B cell (primary cell): Measurements from ENCODE around the gene NUDT9. TPM values are rescaled to one million over a fixed set of nuclear protein-coding genes. Genes with fewer than 3 reads are reported as not detected.
"Not testable (repeated sequence)": the region's sequence is repeated elsewhere in the genome, so short reads cannot be mapped to it uniquely, and the experiment has no call there.

Experiments
- ATAC-seq: fragments of 200-7000 bp; cut with Tn5 transposase; one replicate; pipeline ENCODE4 v1.10.0; 2021; ENCODE audit warnings: low read depth, mild to moderate bottlenecking, moderate number of reproducible peaks, moderate library complexity
- CTCF ChIA-PET: fragments of 350-600 bp; sonication (Branson Sonifier 250); formaldehyde crosslinking; loops from one replicate; lab custom pipeline; 2021; ENCODE audit warnings: antibody characterized with exemption, inconsistent platforms; lab: Charles Lee
- POLR2A ChIA-PET: fragments of 350-600 bp; sonication (Branson Sonifier 250); formaldehyde crosslinking; loops from one replicate; lab custom pipeline; 2021; ENCODE audit warnings: antibody characterized with exemption; lab: Charles Lee
- DNase-seq: peaks from one replicate; pipeline ENCODE4 v3.0.0; 2013
- H2AFZ ChIP-seq: 2 replicates; pipeline ENCODE4 v1.6.1; 2012; ENCODE audit warnings: mild to moderate bottlenecking, low read depth, low read length; ENCODE audit not compliant: insufficient read depth, poor library complexity, severe bottlenecking
- H3K27ac ChIP-seq, 2 donors: 1 replicate in 1 of 2; 2 replicates in 1 of 2; pipeline ENCODE4 v1.5.1; 2012 to 2013; ENCODE audit warnings: low read length in 2 of 2, mild to moderate bottlenecking in 2 of 2, moderate library complexity in 1 of 2
- H3K27me3 ChIP-seq, 4 experiments: fragments of 200-600 bp in 1 of 4; sonication (generic) in 1 of 4; replicated peaks in 1 of 4; 1 replicate in 2 of 4; 2 replicates in 2 of 4; pipeline versions ENCODE4 v1.6.1 to v1.7.0; 2013 to 2016; ENCODE audit warnings: low read length in 3 of 4, mild to moderate bottlenecking in 2 of 4, mixed read lengths in 1 of 4, moderate library complexity in 1 of 4; ENCODE audit not compliant: insufficient read depth in 4 of 4, control insufficient read depth in 3 of 4; ENCODE audit errors: control extremely low read depth in 1 of 4
- H3K36me3 ChIP-seq, 2 experiments: replicated peaks in 1 of 2; 1 replicate in 1 of 2; 2 replicates in 1 of 2; pipeline versions ENCODE4 v1.6.1 to v1.7.1; 2013; ENCODE audit warnings: low read length in 1 of 2; ENCODE audit not compliant: insufficient read depth in 2 of 2, control insufficient read depth in 1 of 2; ENCODE audit errors: control extremely low read depth in 1 of 2, extremely low read depth in 1 of 2
- H3K4me1 ChIP-seq, 2 donors: fragments of 200-600 bp in 1 of 2; sonication (generic) in 1 of 2; 1 replicate in 1 of 2; 2 replicates in 1 of 2; pipeline versions ENCODE4 v1.5.1 to v1.6.1; 2013 to 2017; ENCODE audit warnings: low read length in 2 of 2; ENCODE audit not compliant: control insufficient read depth in 2 of 2, insufficient read depth in 2 of 2
- H3K4me2 ChIP-seq: replicated peaks from 2 replicates; pipeline ENCODE3; 2012; ENCODE audit warnings: mild to moderate bottlenecking, low read depth, low read length; ENCODE audit not compliant: poor library complexity, severe bottlenecking
- H3K4me3 ChIP-seq, 5 experiments: fragments of 200-600 bp in 1 of 5; sonication (generic) in 1 of 5; 1 replicate in 3 of 5; 2 replicates in 2 of 5; pipeline versions ENCODE4 v1.5.1 to v1.7.0; 2011 to 2016; ENCODE audit warnings: low read length in 4 of 5, mild to moderate bottlenecking in 4 of 5, low read depth in 2 of 5, control low read depth in 1 of 5, moderate library complexity in 1 of 5; ENCODE audit not compliant: insufficient read depth in 1 of 5; ENCODE audit errors: control extremely low read depth in 1 of 5, extremely low read depth in 1 of 5
- H3K79me2 ChIP-seq: fragments of 200-600 bp; sonication (generic); one replicate; pipeline ENCODE4 v1.6.0; 2016; ENCODE audit warnings: low read length; ENCODE audit not compliant: control insufficient read depth, insufficient read depth
- H3K9ac ChIP-seq: fragments of 200-600 bp; sonication (generic); 2 replicates; pipeline ENCODE4 v1.6.1; 2017; ENCODE audit warnings: mild to moderate bottlenecking, low read length, moderate library complexity
- H3K9me3 ChIP-seq, 3 donors: one replicate each; pipeline versions ENCODE4 v1.6.1 to v1.7.1; 2013; ENCODE audit warnings: low read length in 2 of 3; ENCODE audit not compliant: control insufficient read depth in 2 of 3, insufficient read depth in 1 of 3; ENCODE audit errors: control extremely low read depth in 1 of 3
- H4K20me1 ChIP-seq: 2 replicates; pipeline ENCODE4 v1.6.0; 2012; ENCODE audit warnings: mild to moderate bottlenecking, low read length; ENCODE audit not compliant: insufficient read depth, control insufficient read depth, poor library complexity, severe bottlenecking
- H3K27ac Mint-ChIP-seq: one replicate; pipeline ENCODE4 v1.8.0; 2021; ENCODE audit warnings: mixed read lengths
- H3K27me3 Mint-ChIP-seq: one replicate; pipeline ENCODE4 v1.8.0; 2021; ENCODE audit warnings: mixed read lengths
- H3K4me1 Mint-ChIP-seq: one replicate; pipeline ENCODE4 v1.8.0; 2021; ENCODE audit warnings: mixed read lengths
- H3K4me3 Mint-ChIP-seq: one replicate; pipeline ENCODE4 v1.8.0; 2021; ENCODE audit warnings: mixed read lengths
- H3K9me3 Mint-ChIP-seq: one replicate; pipeline ENCODE4 v1.8.0; 2022; ENCODE audit warnings: mixed read lengths; ENCODE audit not compliant: insufficient read depth
- EZH2 ChIP-seq: IDR thresholded peaks from 2 replicates; pipeline ENCODE4 v1.6.1; 2012; ENCODE audit warnings: borderline replicate concordance, low read depth, mild to moderate bottlenecking, moderate library complexity, low read length; ENCODE audit not compliant: insufficient read depth, poor library complexity, severe bottlenecking
- WGBS: methylation state at CpG from one replicate; pipeline ENCODE4 v1.1.5; 2013; ENCODE audit warnings: missing lambda C conversion rate; ENCODE audit not compliant: insufficient coverage; 5-methylcytosine and 5-hydroxymethylcytosine counted together
- intact Hi-C: fragments of 100-400 bp; cut with micrococcal nuclease; formaldehyde crosslinking; loops from one replicate; pipeline ENCODE4 v1.10.0; 2022
- polyA plus RNA-seq: library from polyadenylated mRNA; depleted of rRNA; stranded (reverse); fragments of >200 nt; gene quantifications from 2 replicates; pipeline ENCODE4 v1.2.3, GENCODE V29; 2012
- total RNA-seq, 2 donors: library from RNA; stranded (reverse); fragments of 120-200 nt in 1 of 2; gene quantifications; 1 replicate in 1 of 2; 2 replicates in 1 of 2; pipeline versions ENCODE4 v1.2.3 to v1.2.4, GENCODE V29; 2013 to 2022
- TF ChIP-seq, protein P1 (sequence below): fragments of 200-600 bp; IDR thresholded peaks from one replicate; pipeline ENCODE4 v1.8.0; 2022; ENCODE audit warnings: antibody characterized with exemption, mild to moderate bottlenecking

Gene NUDT9
- total and polyA plus RNA-seq, 2 donors (not counting 1 experiment from before 2014, with no cell fraction given), result 10.0 to 17.5 TPM

DNA sequence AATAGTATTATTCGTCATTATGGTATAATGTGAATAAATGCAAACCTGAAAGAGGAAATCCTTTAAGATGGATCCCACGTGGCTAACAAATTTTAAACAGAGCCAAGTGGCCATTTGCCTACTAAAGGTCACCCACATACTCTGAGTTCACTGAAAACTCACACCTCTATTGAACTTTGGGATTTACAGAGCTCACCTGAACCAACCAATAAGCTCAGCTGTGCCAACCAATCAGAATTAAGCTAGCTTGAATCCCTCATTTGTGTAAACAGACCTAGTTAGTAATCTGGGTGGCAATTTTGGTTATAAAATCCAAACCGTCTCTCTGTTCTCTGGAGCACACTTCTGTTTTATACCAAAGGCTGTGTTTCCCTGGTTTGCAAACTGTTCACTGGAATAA is 5.4 kb upstream of the NUDT9 start:
- H3K27ac ChIP-seq, result no peak overlapping the region
- no peak overlapping the region for H3K27ac Mint-ChIP-seq
- peaks cover 7% of the 10 kb centered on the region for H3K4me1 Mint-ChIP-seq
- ChIA-PET CTCF (interaction anchor here (1.1 kb wide), 1 partner anchor 10 kb away, joined by 4 read pairs; no protein-coding TSS in a partner anchor), POLR2A (no interaction called here)
- no peak overlapping the region for H3K4me3 Mint-ChIP-seq
- H3K9me3 ChIP-seq, result no peaks in the 10 kb centered on the region
- no peak for DNase-seq
- no peak overlapping the region for H3K4me2 ChIP-seq
- H2AFZ ChIP-seq, result no peak overlapping the region
- no peak overlapping the region for H3K9ac ChIP-seq
- H3K4me3 ChIP-seq, result no peak overlapping the region
- no CpG with 5 or more reads among the region's 3 CpGs for WGBS
- no peaks in the 10 kb centered on the region for H3K36me3 ChIP-seq
- H4K20me1 ChIP-seq, result no peaks in the 10 kb centered on the region
- TF ChIP-seq, protein P1, sequence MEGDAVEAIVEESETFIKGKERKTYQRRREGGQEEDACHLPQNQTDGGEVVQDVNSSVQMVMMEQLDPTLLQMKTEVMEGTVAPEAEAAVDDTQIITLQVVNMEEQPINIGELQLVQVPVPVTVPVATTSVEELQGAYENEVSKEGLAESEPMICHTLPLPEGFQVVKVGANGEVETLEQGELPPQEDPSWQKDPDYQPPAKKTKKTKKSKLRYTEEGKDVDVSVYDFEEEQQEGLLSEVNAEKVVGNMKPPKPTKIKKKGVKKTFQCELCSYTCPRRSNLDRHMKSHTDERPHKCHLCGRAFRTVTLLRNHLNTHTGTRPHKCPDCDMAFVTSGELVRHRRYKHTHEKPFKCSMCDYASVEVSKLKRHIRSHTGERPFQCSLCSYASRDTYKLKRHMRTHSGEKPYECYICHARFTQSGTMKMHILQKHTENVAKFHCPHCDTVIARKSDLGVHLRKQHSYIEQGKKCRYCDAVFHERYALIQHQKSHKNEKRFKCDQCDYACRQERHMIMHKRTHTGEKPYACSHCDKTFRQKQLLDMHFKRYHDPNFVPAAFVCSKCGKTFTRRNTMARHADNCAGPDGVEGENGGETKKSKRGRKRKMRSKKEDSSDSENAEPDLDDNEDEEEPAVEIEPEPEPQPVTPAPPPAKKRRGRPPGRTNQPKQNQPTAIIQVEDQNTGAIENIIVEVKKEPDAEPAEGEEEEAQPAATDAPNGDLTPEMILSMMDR, result no peak
- no peak for TF ChIP-seq EZH2
- ATAC-seq, result no peak
- peaks cover 10% of the 10 kb centered on the region for H3K27me3 Mint-ChIP-seq
- H3K79me2 ChIP-seq, result peaks cover 10% of the 10 kb centered on the region
- peaks cover 0 to 4% (median 0%) of the 10 kb centered on the region in 4 experiments for H3K27me3 ChIP-seq
- H3K4me1 ChIP-seq, result peaks cover 7 to 9% of the 10 kb centered on the region in 2 donors
- no peaks in the 10 kb centered on the region for H3K9me3 Mint-ChIP-seq
- intact Hi-C loops, result no loop called here

DNA sequence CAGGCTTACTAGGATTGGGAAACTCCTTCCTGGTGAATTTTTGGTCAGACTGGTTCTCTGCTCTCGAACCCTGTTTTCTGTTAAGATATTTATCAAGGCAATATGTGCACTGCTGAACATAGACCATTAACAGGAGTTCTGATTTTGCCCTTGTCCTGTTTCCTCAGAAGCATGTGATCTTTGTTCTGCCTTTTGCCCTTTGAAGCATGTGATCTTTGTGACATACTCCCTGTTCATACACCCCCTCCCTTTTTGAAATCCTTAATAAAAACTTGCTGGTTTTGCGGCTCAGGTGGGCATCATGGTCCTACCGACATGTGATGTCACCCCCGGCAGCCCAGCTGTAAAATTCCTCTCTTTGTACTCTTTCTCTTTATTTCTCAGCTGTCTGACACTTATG is 4.0 kb upstream of the NUDT9 start:
- H3K4me3 Mint-ChIP-seq, ATAC-seq, H3K27me3 Mint-ChIP-seq, H3K9me3 ChIP-seq, H3K36me3 ChIP-seq, H3K9ac ChIP-seq, H3K9me3 Mint-ChIP-seq, intact Hi-C loops, CTCF ChIA-PET, H4K20me1 ChIP-seq, POLR2A ChIA-PET, H2AFZ ChIP-seq, H3K27me3 ChIP-seq, H3K27ac ChIP-seq, H3K4me3 ChIP-seq, H3K4me2 ChIP-seq, DNase-seq: not testable (repeated sequence)
- Histone ChIP-seq H3K79me2 (peaks cover 24% of the 10 kb centered on the region), H3K4me1 (peaks cover 9 to 15% of the 10 kb centered on the region in 2 donors)
- 100% methylated on average over 3 of the region's 4 CpGs for WGBS
- Mint-ChIP-seq H3K4me1 (peaks cover 19% of the 10 kb centered on the region), H3K27ac (peak overlapping the region; percentile 5)
